GM12878 (cell line): ENCODE measurements around the gene SPI1. TPM values are rescaled to one million over a fixed set of nuclear protein-coding genes. Genes with fewer than 3 reads are reported as not detected.

Experiments
- ETV6 ChIP-seq, 2 experiments: fragments of 450-650 bp in 1 of 2; IDR thresholded peaks in 1 of 2; conservative IDR thresholded peaks in 1 of 2; 2 replicates each; pipeline ENCODE4 v1.6.1; 2014; ENCODE audit warnings: antibody characterized with exemption in 1 of 2, borderline replicate concordance in 1 of 2, low read depth in 1 of 2, mild to moderate bottlenecking in 1 of 2, moderate library complexity in 1 of 2
- FOS ChIP-seq: IDR thresholded peaks from 3 replicates; pipeline ENCODE4 v1.6.1; 2011; ENCODE audit warnings: borderline replicate concordance; ENCODE audit not compliant: insufficient read length; ENCODE audit errors: extremely low read depth
- HDAC2 ChIP-seq: fragments of 200-600 bp; sonication (generic); IDR thresholded peaks from 2 replicates; pipeline ENCODE4 v1.6.1; 2017
- HDGF ChIP-seq: fragments of 450-650 bp; IDR thresholded peaks from 2 replicates; pipeline ENCODE4 v1.6.1; 2016; ENCODE audit warnings: antibody characterized with exemption
- IKZF2 ChIP-seq, 2 experiments: fragments of 450-650 bp; IDR thresholded peaks; 2 replicates each; pipeline ENCODE4 v1.6.1; 2017; ENCODE audit warnings: mild to moderate bottlenecking in 2 of 2, moderate library complexity in 2 of 2
- JUNB ChIP-seq: IDR thresholded peaks from 2 replicates; pipeline ENCODE4 v1.6.1; 2016; ENCODE audit warnings: antibody characterized with exemption, mild to moderate bottlenecking
- JUND ChIP-seq: IDR thresholded peaks from 2 replicates; pipeline ENCODE4 v1.6.1; 2012; ENCODE audit warnings: low read depth, mild to moderate bottlenecking, low read length, improper control_type of control experiment, moderate library complexity
- MTA2 ChIP-seq: fragments of 450-650 bp; IDR thresholded peaks from 2 replicates; pipeline ENCODE4 v1.6.1; 2016; ENCODE audit warnings: low read depth, mild to moderate bottlenecking, moderate library complexity
- MXI1 ChIP-seq: fragments of 150-350 bp; IDR thresholded peaks from 2 replicates; pipeline ENCODE4 v1.6.1; 2011; ENCODE audit warnings: low read depth, mild to moderate bottlenecking, inconsistent platforms, low read length, improper control_type of control experiment
- MYC ChIP-seq: IDR thresholded peaks from 2 replicates; pipeline ENCODE4 v1.6.1; 2011; ENCODE audit warnings: mild to moderate bottlenecking, low read length, moderate library complexity, inconsistent platforms; ENCODE audit not compliant: insufficient read depth, insufficient replicate concordance, insufficient read length, severe bottlenecking
- NBN ChIP-seq: fragments of 450-650 bp; IDR thresholded peaks from 2 replicates; pipeline ENCODE4 v1.6.1; 2016
- NFYB ChIP-seq: IDR thresholded peaks from 2 replicates; pipeline ENCODE4 v1.6.1; 2011; ENCODE audit warnings: low read depth, mild to moderate bottlenecking, low read length, improper control_type of control experiment, moderate library complexity; ENCODE audit not compliant: insufficient read depth
- NR2C2 ChIP-seq: IDR thresholded peaks from 2 replicates; pipeline ENCODE4 v1.6.1; 2011; ENCODE audit warnings: borderline replicate concordance, low read depth; ENCODE audit not compliant: control insufficient read depth, insufficient read length
- RBBP5 ChIP-seq: fragments of 200-600 bp; sonication (generic); conservative IDR thresholded peaks from 2 replicates; pipeline ENCODE4 v1.6.1; 2016
- SPI1 ChIP-seq: IDR thresholded peaks from 2 replicates; pipeline ENCODE4 v1.6.1; 2011; ENCODE audit warnings: low read depth, mild to moderate bottlenecking, low read length, moderate library complexity, borderline replicate concordance; ENCODE audit not compliant: insufficient read depth
- ZNF274 ChIP-seq: IDR thresholded peaks from one replicate; pipeline ENCODE4 v1.8.0; 2011; ENCODE audit not compliant: insufficient read length, insufficient read depth
- ZSCAN29 ChIP-seq: fragments of 450-650 bp; IDR thresholded peaks from 2 replicates; pipeline ENCODE4 v1.6.1; 2017; ENCODE audit warnings: mild to moderate bottlenecking, moderate library complexity
- ZZZ3 ChIP-seq: IDR thresholded peaks from 2 replicates; pipeline ENCODE4 v1.6.1; 2011; ENCODE audit warnings: low read depth; ENCODE audit not compliant: control insufficient read depth, insufficient read length
- polyA plus RNA-seq, 11 experiments: library from polyadenylated mRNA; depleted of rRNA in 4 of 11; unstranded in 6 of 11; stranded (reverse) in 5 of 11; fragments of >200 nt; fragmentation: Nextera tagmentation in 4 of 11; fragmentation: Illumina TruSeq in 1 of 11; extraction: Ambion mirVana in 4 of 11; extraction: Trizol in 1 of 11; gene quantifications; 1 replicate in 1 of 11; 2 replicates in 10 of 11; pipeline versions ENCODE4 v1.2.1 to v1.2.3, GENCODE V29; 2011 to 2016; ENCODE audit warnings: inconsistent platforms in 2 of 11, missing spikeins in 2 of 11, low read depth in 1 of 11
- total RNA-seq, 4 experiments: library from RNA; depleted of rRNA in 3 of 4; stranded (reverse); fragments of >200 nt in 3 of 4; fragmentation: Illumina TruSeq in 1 of 4; extraction: Trizol in 1 of 4; gene quantifications; 2 replicates each; pipeline versions ENCODE4 v1.2.1 to v1.2.3, GENCODE V29; 2013 to 2021
- TF ChIP-seq, protein P1 (sequence below): IDR thresholded peaks from 2 replicates; pipeline ENCODE4 v1.6.1; 2011; ENCODE audit warnings: mild to moderate bottlenecking, low read depth, low read length, moderate library complexity; ENCODE audit not compliant: insufficient replicate concordance

SPI1 gene
- total and polyA plus RNA-seq, 10 of the 15 experiments (the other 5 are each of a cell fraction or from before 2014, with no cell fraction given) = 0.05 to 31.1 (median 9.7) TPM

GRCh38 chr11:47366020-47366490, 12.3 kb downstream of the SPI1 start (continued):
- no peak for TF ChIP-seq NR2C2
- no peak for TF ChIP-seq ZSCAN29
- no peak for TF ChIP-seq ZNF274
- TF ChIP-seq HDAC2 = no peak
- no peak for TF ChIP-seq RBBP5
- TF ChIP-seq JUNB = peak; percentile 39; the same call in 1 of the 2 replicates
- no peak for TF ChIP-seq FOS
- peak; percentile 46; the same call in 1 of the 2 replicates for TF ChIP-seq MTA2
- peak; percentile 55 to 61; a peak in 2 of 4 replicates for TF ChIP-seq IKZF2 (IDR thresholded peaks at IDR 0.05)
- no peak for TF ChIP-seq ETV6 (conservative IDR thresholded peaks at IDR 0.05 in 1 of 2, IDR thresholded peaks at IDR 0.05 in 1 of 2; ENCODE audit: borderline replicate concordance in 1 of 2, low read depth in 1 of 2)
- no peak for TF ChIP-seq MYC
- TF ChIP-seq, protein P1, sequence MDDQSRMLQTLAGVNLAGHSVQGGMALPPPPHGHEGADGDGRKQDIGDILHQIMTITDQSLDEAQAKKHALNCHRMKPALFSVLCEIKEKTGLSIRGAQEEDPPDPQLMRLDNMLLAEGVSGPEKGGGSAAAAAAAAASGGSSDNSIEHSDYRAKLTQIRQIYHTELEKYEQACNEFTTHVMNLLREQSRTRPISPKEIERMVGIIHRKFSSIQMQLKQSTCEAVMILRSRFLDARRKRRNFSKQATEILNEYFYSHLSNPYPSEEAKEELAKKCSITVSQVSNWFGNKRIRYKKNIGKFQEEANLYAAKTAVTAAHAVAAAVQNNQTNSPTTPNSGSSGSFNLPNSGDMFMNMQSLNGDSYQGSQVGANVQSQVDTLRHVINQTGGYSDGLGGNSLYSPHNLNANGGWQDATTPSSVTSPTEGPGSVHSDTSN = no peak
- no peak for TF ChIP-seq ZZZ3
- no peak for TF ChIP-seq NFYB
- TF ChIP-seq NBN = 0 out of 2 replicates have a peak, but pooled peaks have one; percentile 53
- no peak for TF ChIP-seq SPI1
- TF ChIP-seq MXI1 = no peak
- no peak for TF ChIP-seq JUND
- peak; percentile 72; the same call in 1 of the 2 replicates for TF ChIP-seq HDGF
